Tibial nerve (tissue), 4 donors: Measurements from ENCODE around the gene ACP2.

Experiments used
- EP300 ChIP-seq, 2 donors: sonication (generic); formaldehyde crosslinking; IDR thresholded peaks; one replicate each; pipeline ENCODE4 v1.6.1; 2017; ENCODE audit warnings: antibody characterized with exemption in 2 of 2, mild to moderate bottlenecking in 1 of 2
- POLR2A ChIP-seq, 2 donors: fragments of 450-650 bp; IDR thresholded peaks; one replicate each; pipeline ENCODE4 v1.6.1; 2017; ENCODE audit warnings: antibody characterized with exemption in 2 of 2, mild to moderate bottlenecking in 2 of 2, moderate library complexity in 2 of 2
- TF ChIP-seq, protein P1 (sequence below), 5 experiments: fragments of 200-600 bp in 3 of 5; fragments of 450-650 bp in 2 of 5; sonication (generic) in 3 of 5; IDR thresholded peaks; one replicate each; pipeline ENCODE4 v1.5.1; 2016 to 2019; ENCODE audit warnings: antibody characterized with exemption in 5 of 5, mild to moderate bottlenecking in 3 of 5, moderate library complexity in 2 of 5

GRCh38 chr11:47244448-47245350, 3.9 kb downstream of the ACP2 start:
- TF ChIP-seq, protein P1, sequence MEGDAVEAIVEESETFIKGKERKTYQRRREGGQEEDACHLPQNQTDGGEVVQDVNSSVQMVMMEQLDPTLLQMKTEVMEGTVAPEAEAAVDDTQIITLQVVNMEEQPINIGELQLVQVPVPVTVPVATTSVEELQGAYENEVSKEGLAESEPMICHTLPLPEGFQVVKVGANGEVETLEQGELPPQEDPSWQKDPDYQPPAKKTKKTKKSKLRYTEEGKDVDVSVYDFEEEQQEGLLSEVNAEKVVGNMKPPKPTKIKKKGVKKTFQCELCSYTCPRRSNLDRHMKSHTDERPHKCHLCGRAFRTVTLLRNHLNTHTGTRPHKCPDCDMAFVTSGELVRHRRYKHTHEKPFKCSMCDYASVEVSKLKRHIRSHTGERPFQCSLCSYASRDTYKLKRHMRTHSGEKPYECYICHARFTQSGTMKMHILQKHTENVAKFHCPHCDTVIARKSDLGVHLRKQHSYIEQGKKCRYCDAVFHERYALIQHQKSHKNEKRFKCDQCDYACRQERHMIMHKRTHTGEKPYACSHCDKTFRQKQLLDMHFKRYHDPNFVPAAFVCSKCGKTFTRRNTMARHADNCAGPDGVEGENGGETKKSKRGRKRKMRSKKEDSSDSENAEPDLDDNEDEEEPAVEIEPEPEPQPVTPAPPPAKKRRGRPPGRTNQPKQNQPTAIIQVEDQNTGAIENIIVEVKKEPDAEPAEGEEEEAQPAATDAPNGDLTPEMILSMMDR (IDR thresholded peaks at IDR 0.05), result no peak
- no peak for TF ChIP-seq POLR2A (IDR thresholded peaks at IDR 0.05)
- no peak for TF ChIP-seq EP300 (IDR thresholded peaks at IDR 0.05)
